HEK293 (cell line): ENCODE measurements around the gene NF2.
A peak's percentile ranks its signal among the peaks of the same experiment; 100 is the strongest.

Experiments
- CTCF ChIA-PET: fragments of 350-600 bp; formaldehyde crosslinking; extraction: SDS; loops from one replicate; lab custom pipeline; 2021; ENCODE audit warnings: antibody characterized with exemption; lab: Yijun Ruan, JAX
- POLR2A ChIA-PET: fragments of 300-600 bp; formaldehyde crosslinking; extraction: SDS; loops from one replicate; lab custom pipeline; 2020; ENCODE audit warnings: antibody characterized with exemption, inconsistent platforms; lab: Yijun Ruan, JAX
- H3K27ac ChIP-seq: fragments of 200-500 bp; sonication (Bioruptor generic); 2 replicates; pipeline ENCODE4 v1.5.1; 2014; ENCODE audit warnings: low read depth, low read length, control low read depth, inconsistent platforms; ENCODE audit errors: extremely low read depth
- H3K36me3 ChIP-seq, 2 experiments: fragments of 200-500 bp in 1 of 2; sonication (Bioruptor generic) in 1 of 2; 1 replicate in 1 of 2; 2 replicates in 1 of 2; pipeline ENCODE4 v1.5.1; 2014 to 2017; ENCODE audit warnings: inconsistent platforms in 2 of 2, low read length in 2 of 2; ENCODE audit not compliant: control insufficient read depth in 2 of 2, insufficient read depth in 1 of 2
- H3K4me1 ChIP-seq: fragments of 200-500 bp; sonication (Bioruptor generic); 2 replicates; pipeline ENCODE4 v1.5.1; 2014; ENCODE audit warnings: mild to moderate bottlenecking, low read length, inconsistent platforms; ENCODE audit not compliant: control insufficient read depth, insufficient read depth
- H3K4me3 ChIP-seq: 2 replicates; pipeline ENCODE4 v1.5.1; 2011; ENCODE audit warnings: low read depth, mild to moderate bottlenecking, control low read depth, low read length, moderate library complexity
- H3K9me3 ChIP-seq: fragments of 200-500 bp; sonication (Bioruptor generic); 2 replicates; pipeline ENCODE4 v1.5.1; 2014; ENCODE audit warnings: low read depth, low read length, inconsistent platforms; ENCODE audit not compliant: control insufficient read depth, insufficient read depth
- CTCF ChIP-seq: fragments of 450-650 bp; formaldehyde crosslinking; IDR thresholded peaks from 2 replicates; pipeline ENCODE4 v1.5.1; 2016; ENCODE audit warnings: missing biosample characterization, missing genetic modification characterization
- EGR2 ChIP-seq: fragments of 450-650 bp; formaldehyde crosslinking; IDR thresholded peaks from 2 replicates; pipeline ENCODE4 v1.5.1; 2016; ENCODE audit warnings: low read depth, missing biosample characterization, missing genetic modification characterization
- GFI1B ChIP-seq: fragments of 450-650 bp; formaldehyde crosslinking; IDR thresholded peaks from 2 replicates; pipeline ENCODE4 v1.5.1; 2016; ENCODE audit warnings: missing biosample characterization, missing genetic modification characterization
- KLF10 ChIP-seq: fragments of 450-650 bp; IDR thresholded peaks from 2 replicates; pipeline ENCODE4 v1.5.1; 2018; ENCODE audit warnings: missing biosample characterization, mild to moderate bottlenecking, missing genetic modification characterization
- KLF7 ChIP-seq: fragments of 450-650 bp; formaldehyde crosslinking; IDR thresholded peaks from 2 replicates; pipeline ENCODE4 v1.5.1; 2016; ENCODE audit warnings: missing biosample characterization, missing genetic modification characterization, borderline replicate concordance
- KLF8 ChIP-seq: fragments of 450-650 bp; formaldehyde crosslinking; IDR thresholded peaks from 2 replicates; pipeline ENCODE4 v1.5.1; 2016; ENCODE audit warnings: missing biosample characterization, missing genetic modification characterization
- MZF1 ChIP-seq: fragments of 450-650 bp; formaldehyde crosslinking; IDR thresholded peaks from 2 replicates; pipeline ENCODE4 v1.5.1; 2017; ENCODE audit warnings: missing biosample characterization, missing genetic modification characterization, borderline replicate concordance
- OVOL3 ChIP-seq: fragments of 450-650 bp; formaldehyde crosslinking; IDR thresholded peaks from 2 replicates; pipeline ENCODE4 v1.5.1; 2016; ENCODE audit warnings: missing biosample characterization, missing genetic modification characterization
- PATZ1 ChIP-seq: fragments of 450-650 bp; formaldehyde crosslinking; IDR thresholded peaks from 2 replicates; pipeline ENCODE4 v1.5.1; 2016; ENCODE audit warnings: missing biosample characterization, missing genetic modification characterization
- SCRT2 ChIP-seq: fragments of 450-650 bp; formaldehyde crosslinking; IDR thresholded peaks from 2 replicates; pipeline ENCODE4 v1.5.1; 2016; ENCODE audit warnings: missing biosample characterization, missing genetic modification characterization
- ZBTB21 ChIP-seq: fragments of 450-650 bp; formaldehyde crosslinking; IDR thresholded peaks from 2 replicates; pipeline ENCODE4 v1.5.1; 2017; ENCODE audit warnings: missing biosample characterization, missing genetic modification characterization
- ZNF138 ChIP-seq: fragments of 450-650 bp; formaldehyde crosslinking; IDR thresholded peaks from 2 replicates; pipeline ENCODE4 v1.5.1; 2016; ENCODE audit warnings: missing biosample characterization, missing genetic modification characterization, borderline replicate concordance
- ZNF146 ChIP-seq: fragments of 450-650 bp; formaldehyde crosslinking; IDR thresholded peaks from 2 replicates; pipeline ENCODE4 v1.5.1; 2016; ENCODE audit warnings: missing biosample characterization, missing genetic modification characterization
- ZNF221 ChIP-seq: fragments of 450-650 bp; formaldehyde crosslinking; IDR thresholded peaks from 2 replicates; pipeline ENCODE4 v1.5.1; 2017; ENCODE audit warnings: missing biosample characterization, missing genetic modification characterization, borderline replicate concordance
- ZNF266 ChIP-seq: fragments of 450-650 bp; formaldehyde crosslinking; IDR thresholded peaks from 2 replicates; pipeline ENCODE4 v1.5.1; 2016; ENCODE audit warnings: missing biosample characterization, missing genetic modification characterization, low read depth
- ZNF302 ChIP-seq: fragments of 450-650 bp; formaldehyde crosslinking; IDR thresholded peaks from 2 replicates; pipeline ENCODE4 v1.5.1; 2016; ENCODE audit warnings: missing biosample characterization, missing genetic modification characterization, low read depth
- ZNF341 ChIP-seq: fragments of 450-650 bp; formaldehyde crosslinking; IDR thresholded peaks from 2 replicates; pipeline ENCODE4; 2016; ENCODE audit warnings: low read depth, missing biosample characterization, missing genetic modification characterization
- ZNF394 ChIP-seq: fragments of 450-650 bp; formaldehyde crosslinking; IDR thresholded peaks from 2 replicates; pipeline ENCODE4 v1.5.1; 2016; ENCODE audit warnings: missing biosample characterization, missing genetic modification characterization, mild to moderate bottlenecking, moderate library complexity, borderline replicate concordance
- ZNF433 ChIP-seq: fragments of 450-650 bp; formaldehyde crosslinking; IDR thresholded peaks from 2 replicates; pipeline ENCODE4 v1.5.1; 2016; ENCODE audit warnings: missing biosample characterization, missing genetic modification characterization, low read depth
- ZNF473 ChIP-seq: fragments of 450-650 bp; formaldehyde crosslinking; IDR thresholded peaks from 2 replicates; pipeline ENCODE4 v1.5.1; 2017; ENCODE audit warnings: missing biosample characterization, missing genetic modification characterization
- ZNF514 ChIP-seq: fragments of 450-650 bp; formaldehyde crosslinking; IDR thresholded peaks from 2 replicates; pipeline ENCODE4 v1.5.1; 2016; ENCODE audit warnings: missing biosample characterization, missing genetic modification characterization
- ZNF600 ChIP-seq: fragments of 450-650 bp; formaldehyde crosslinking; IDR thresholded peaks from 2 replicates; pipeline ENCODE4 v1.5.1; 2016; ENCODE audit warnings: missing biosample characterization, missing genetic modification characterization
- ZNF654 ChIP-seq: fragments of 450-650 bp; formaldehyde crosslinking; IDR thresholded peaks from 2 replicates; pipeline ENCODE4 v1.5.1; 2016; ENCODE audit warnings: low read depth, missing biosample characterization, missing genetic modification characterization
- ZNF660 ChIP-seq: fragments of 450-650 bp; IDR thresholded peaks from 2 replicates; pipeline ENCODE4 v1.5.1; 2018; ENCODE audit warnings: missing biosample characterization, mild to moderate bottlenecking, missing genetic modification characterization
- ZNF664 ChIP-seq: fragments of 450-650 bp; formaldehyde crosslinking; IDR thresholded peaks from 2 replicates; pipeline ENCODE4 v1.5.1; 2016; ENCODE audit warnings: missing biosample characterization, missing genetic modification characterization
- ZNF792 ChIP-seq: fragments of 450-650 bp; formaldehyde crosslinking; IDR thresholded peaks from 2 replicates; pipeline ENCODE4 v1.5.1; 2016; ENCODE audit warnings: missing biosample characterization, missing genetic modification characterization
- TF ChIP-seq, protein P1 (sequence below): fragments of 450-650 bp; formaldehyde crosslinking; IDR thresholded peaks from 2 replicates; pipeline ENCODE4; 2016; ENCODE audit warnings: missing biosample characterization, missing genetic modification characterization
- TF ChIP-seq, protein P2 (sequence below): fragments of 450-650 bp; formaldehyde crosslinking; IDR thresholded peaks from 2 replicates; pipeline ENCODE4 v1.5.1; 2016; ENCODE audit warnings: missing biosample characterization, missing genetic modification characterization
- TF ChIP-seq, protein P3 (sequence below): fragments of 450-650 bp; formaldehyde crosslinking; IDR thresholded peaks from 2 replicates; pipeline ENCODE4 v1.5.1; 2016; ENCODE audit warnings: missing biosample characterization, missing genetic modification characterization

NF2 gene

GRCh38 chr22:29634847-29635246 lies 31.4 kb downstream of the NF2 start:
- ChIA-PET POLR2A (no interaction called here), CTCF (interaction anchor here (0.6 to 6.2 kb wide), 8 partner anchors 9 to 473 kb away, joined by 3 to 77 read pairs (median 7); no protein-coding TSS in a partner anchor)
- H3K9me3 ChIP-seq = no peaks in the 10 kb centered on the region
- no peak for TF ChIP-seq KLF7
- no peak for TF ChIP-seq ZNF664 (tag by site-specific recombination)
- no peak for TF ChIP-seq OVOL3 (tag by site-specific recombination)
- TF ChIP-seq ZNF433 (tag by site-specific recombination) = no peak
- TF ChIP-seq ZNF792 = no peak
- TF ChIP-seq GFI1B (tag by site-specific recombination) = no peak
- TF ChIP-seq EGR2 = no peak
- no peak overlapping the region for H3K4me3 ChIP-seq
- H3K36me3 ChIP-seq = peaks cover 8 to 27% of the 10 kb centered on the region in 2 experiments; a peak in 2 of 3 replicates
- H3K27ac ChIP-seq = no peak overlapping the region
- H3K4me1 ChIP-seq = peaks cover 2% of the 10 kb centered on the region

GRCh38 chr22:29635734-29636357 lies 32.4 kb downstream of the NF2 start:
- Histone ChIP-seq H3K4me1 (no peaks in the 10 kb centered on the region; the same call in 1 of the 2 replicates), H3K9me3 (no peaks in the 10 kb centered on the region), H3K36me3 (peaks cover 8 to 27% of the 10 kb centered on the region in 2 experiments; a peak in 2 of 3 replicates), H3K27ac (no peak overlapping the region), H3K4me3 (no peak overlapping the region)
- CTCF ChIA-PET = interaction anchor here (0.6 to 6.2 kb wide), 48 partner anchors 9 to 1579 kb away, joined by 3 to 77 read pairs (median 4); no protein-coding TSS in a partner anchor
- POLR2A ChIA-PET = interaction anchor here (1.2 to 1.5 kb wide), 2 partner anchors 13 to 131 kb away, joined by 3 to 4 read pairs; partner anchors contain the start of genes UQCR10 and ZMAT5
- TF ChIP-seq ZNF394 (tag by site-specific recombination) (peak; percentile 25; the same call in 1 of the 2 replicates), ZNF302 (tag by site-specific recombination) (no peak), ZBTB21 (tag by site-specific recombination) (no peak), ZNF146 (tag by site-specific recombination) (no peak), MZF1 (tag by site-specific recombination) (no peak), SCRT2 (tag by site-specific recombination) (no peak), KLF10 (tag by site-specific recombination) (no peak), ZNF138 (no peak), PATZ1 (tag by site-specific recombination) (peak; percentile 50; the same call in 1 of the 2 replicates), ZNF341 (peak; percentile 41; the same call in 1 of the 2 replicates), CTCF (tag by site-specific recombination) (peak; percentile 70; the same call in 1 of the 2 replicates), ZNF600 (tag by site-specific recombination) (no peak), ZNF221 (tag by site-specific recombination) (no peak), ZNF514 (no peak), ZNF660 (peak; percentile 82), ZNF473 (tag by site-specific recombination) (no peak), ZNF654 (tag by site-specific recombination) (peak; percentile 97), ZNF266 (no peak), KLF8 (tag by site-specific recombination) (no peak)
- TF ChIP-seq, protein P1, sequence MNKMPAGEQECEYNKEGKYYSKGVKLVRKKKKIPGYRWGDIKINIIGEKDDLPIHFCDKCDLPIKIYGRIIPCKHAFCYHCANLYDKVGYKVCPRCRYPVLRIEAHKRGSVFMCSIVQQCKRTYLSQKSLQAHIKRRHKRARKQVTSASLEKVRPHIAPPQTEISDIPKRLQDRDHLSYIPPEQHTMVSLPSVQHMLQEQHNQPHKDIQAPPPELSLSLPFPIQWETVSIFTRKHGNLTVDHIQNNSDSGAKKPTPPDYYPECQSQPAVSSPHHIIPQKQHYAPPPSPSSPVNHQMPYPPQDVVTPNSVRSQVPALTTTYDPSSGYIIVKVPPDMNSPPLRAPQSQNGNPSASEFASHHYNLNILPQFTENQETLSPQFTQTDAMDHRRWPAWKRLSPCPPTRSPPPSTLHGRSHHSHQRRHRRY = no peak
- TF ChIP-seq, protein P2, sequence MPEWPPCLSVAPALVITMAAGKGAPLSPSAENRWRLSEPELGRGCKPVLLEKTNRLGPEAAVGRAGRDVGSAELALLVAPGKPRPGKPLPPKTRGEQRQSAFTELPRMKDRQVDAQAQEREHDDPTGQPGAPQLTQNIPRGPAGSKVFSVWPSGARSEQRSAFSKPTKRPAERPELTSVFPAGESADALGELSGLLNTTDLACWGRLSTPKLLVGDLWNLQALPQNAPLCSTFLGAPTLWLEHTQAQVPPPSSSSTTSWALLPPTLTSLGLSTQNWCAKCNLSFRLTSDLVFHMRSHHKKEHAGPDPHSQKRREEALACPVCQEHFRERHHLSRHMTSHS (tag by site-specific recombination) = no peak
- TF ChIP-seq, protein P3, sequence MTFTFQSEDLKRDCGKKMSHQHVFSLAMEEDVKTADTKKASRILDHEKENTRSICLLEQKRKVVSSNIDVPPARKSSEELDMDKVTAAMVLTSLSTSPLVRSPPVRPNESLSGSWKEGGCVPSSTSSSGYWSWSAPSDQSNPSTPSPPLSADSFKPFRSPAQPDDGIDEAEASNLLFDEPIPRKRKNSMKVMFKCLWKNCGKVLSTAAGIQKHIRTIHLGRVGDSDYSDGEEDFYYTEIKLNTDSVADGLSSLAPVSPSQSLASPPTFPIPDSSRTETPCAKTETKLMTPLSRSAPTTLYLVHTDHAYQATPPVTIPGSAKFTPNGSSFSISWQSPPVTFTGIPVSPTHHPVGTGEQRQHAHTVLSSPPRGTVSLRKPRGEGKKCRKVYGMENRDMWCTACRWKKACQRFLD (tag by site-specific recombination) = no peak
